HCT116 (cell line): ENCODE data around the gene TP63.

ENCODE experiments used
- CEBPB ChIP-seq: IDR thresholded peaks from 2 replicates; pipeline ENCODE4 v1.6.1; 2012; ENCODE audit warnings: low read depth
- EZH2 ChIP-seq: fragments of 200-600 bp; sonication (generic); IDR thresholded peaks from 2 replicates; pipeline ENCODE4 v1.6.1; 2017; ENCODE audit warnings: antibody characterized with exemption, mixed run types
- POLR2A ChIP-seq: IDR thresholded peaks from 2 replicates; pipeline ENCODE4 v1.7.0; 2011; ENCODE audit warnings: borderline replicate concordance; ENCODE audit not compliant: insufficient read depth, insufficient read length; ENCODE audit errors: extremely low read depth
- POLR2AphosphoS5 ChIP-seq: IDR thresholded peaks from 2 replicates; pipeline ENCODE4 v1.6.1; 2011; ENCODE audit warnings: mild to moderate bottlenecking, low read depth, low read length, moderate library complexity
- YY1 ChIP-seq: IDR thresholded peaks from 2 replicates; pipeline ENCODE4 v1.6.1; 2011; ENCODE audit warnings: low read length, low read depth, moderate library complexity, mild to moderate bottlenecking; ENCODE audit not compliant: insufficient replicate concordance; ENCODE audit errors: extremely low read depth
- ZFX ChIP-seq: fragments of 450-650 bp; IDR thresholded peaks from 2 replicates; pipeline ENCODE4 v1.6.1; 2017
- ZNF274 ChIP-seq: fragments of 200-500 bp; sonication (Bioruptor generic); IDR thresholded peaks from 2 replicates; pipeline ENCODE4 v1.6.1; 2014; ENCODE audit warnings: mild to moderate bottlenecking, low read depth, low read length, inconsistent platforms
- TF ChIP-seq, protein P1 (sequence below), 3 experiments: fragments of 200-600 bp in 1 of 3; sonication (generic) in 1 of 3; IDR thresholded peaks in 2 of 3; conservative IDR thresholded peaks in 1 of 3; 2 replicates each; pipeline ENCODE4 v1.5.1; 2012 to 2017; ENCODE audit warnings: low read depth in 2 of 3, low read length in 2 of 3, antibody characterized with exemption in 1 of 3, borderline replicate concordance in 1 of 3, control low read depth in 1 of 3, mild to moderate bottlenecking in 1 of 3, mixed read lengths in 1 of 3, mixed run types in 1 of 3, moderate library complexity in 1 of 3; ENCODE audit not compliant: insufficient read depth in 1 of 3
- TF ChIP-seq, protein P2 (sequence below): IDR thresholded peaks from 2 replicates; pipeline ENCODE4 v1.6.1; 2012; ENCODE audit warnings: low read depth
- TF ChIP-seq, protein P3 (sequence below): IDR thresholded peaks from 2 replicates; pipeline ENCODE4 v1.6.1; 2012
- TF ChIP-seq, protein P4 (sequence below): IDR thresholded peaks from 2 replicates; pipeline ENCODE4 v1.6.1; 2012

DNA sequence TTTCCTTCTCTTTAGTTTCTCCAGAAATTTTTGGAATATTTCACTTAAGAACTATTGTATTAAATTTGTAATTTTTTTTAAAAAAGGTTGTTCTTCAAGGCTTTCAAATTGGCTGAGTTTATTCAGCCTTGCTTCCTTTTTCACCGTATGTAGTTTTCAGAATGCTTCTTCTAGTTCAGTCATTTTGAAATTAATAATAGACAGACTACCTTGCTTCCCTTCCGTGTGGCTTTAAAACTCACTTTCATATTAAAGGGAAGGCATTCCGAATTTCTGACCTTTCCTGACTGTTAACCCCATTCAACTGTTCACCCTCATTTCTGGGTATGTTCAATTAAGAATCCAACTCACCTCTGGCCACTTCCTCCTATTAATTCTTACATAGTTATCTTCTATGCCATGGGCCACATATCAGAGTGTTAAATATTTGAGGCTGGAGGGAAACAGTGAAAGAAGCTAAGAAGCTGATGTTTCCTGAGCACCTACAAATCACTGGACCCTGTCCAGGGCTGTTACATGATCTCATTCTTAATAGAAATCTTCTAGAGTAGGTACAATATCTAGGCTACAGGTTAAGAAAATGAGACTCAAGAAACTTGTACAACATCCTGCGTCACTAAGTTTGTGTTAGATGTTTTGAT is 252.0 kb downstream of the TP63 start:
- TF ChIP-seq, protein P1, sequence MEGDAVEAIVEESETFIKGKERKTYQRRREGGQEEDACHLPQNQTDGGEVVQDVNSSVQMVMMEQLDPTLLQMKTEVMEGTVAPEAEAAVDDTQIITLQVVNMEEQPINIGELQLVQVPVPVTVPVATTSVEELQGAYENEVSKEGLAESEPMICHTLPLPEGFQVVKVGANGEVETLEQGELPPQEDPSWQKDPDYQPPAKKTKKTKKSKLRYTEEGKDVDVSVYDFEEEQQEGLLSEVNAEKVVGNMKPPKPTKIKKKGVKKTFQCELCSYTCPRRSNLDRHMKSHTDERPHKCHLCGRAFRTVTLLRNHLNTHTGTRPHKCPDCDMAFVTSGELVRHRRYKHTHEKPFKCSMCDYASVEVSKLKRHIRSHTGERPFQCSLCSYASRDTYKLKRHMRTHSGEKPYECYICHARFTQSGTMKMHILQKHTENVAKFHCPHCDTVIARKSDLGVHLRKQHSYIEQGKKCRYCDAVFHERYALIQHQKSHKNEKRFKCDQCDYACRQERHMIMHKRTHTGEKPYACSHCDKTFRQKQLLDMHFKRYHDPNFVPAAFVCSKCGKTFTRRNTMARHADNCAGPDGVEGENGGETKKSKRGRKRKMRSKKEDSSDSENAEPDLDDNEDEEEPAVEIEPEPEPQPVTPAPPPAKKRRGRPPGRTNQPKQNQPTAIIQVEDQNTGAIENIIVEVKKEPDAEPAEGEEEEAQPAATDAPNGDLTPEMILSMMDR (IDR thresholded peaks at IDR 0.05 in 2 of 3, conservative IDR thresholded peaks at IDR 0.05 in 1 of 3; ENCODE audit: borderline replicate concordance in 1 of 3, insufficient read depth in 1 of 3, low read depth in 2 of 3, low read length in 2 of 3), result no peak
- TF ChIP-seq POLR2A (no peak), EZH2 (no peak), POLR2AphosphoS5 (no peak), ZFX (no peak), YY1 (no peak), CEBPB (no peak), ZNF274 (no peak)
- TF ChIP-seq, protein P2, sequence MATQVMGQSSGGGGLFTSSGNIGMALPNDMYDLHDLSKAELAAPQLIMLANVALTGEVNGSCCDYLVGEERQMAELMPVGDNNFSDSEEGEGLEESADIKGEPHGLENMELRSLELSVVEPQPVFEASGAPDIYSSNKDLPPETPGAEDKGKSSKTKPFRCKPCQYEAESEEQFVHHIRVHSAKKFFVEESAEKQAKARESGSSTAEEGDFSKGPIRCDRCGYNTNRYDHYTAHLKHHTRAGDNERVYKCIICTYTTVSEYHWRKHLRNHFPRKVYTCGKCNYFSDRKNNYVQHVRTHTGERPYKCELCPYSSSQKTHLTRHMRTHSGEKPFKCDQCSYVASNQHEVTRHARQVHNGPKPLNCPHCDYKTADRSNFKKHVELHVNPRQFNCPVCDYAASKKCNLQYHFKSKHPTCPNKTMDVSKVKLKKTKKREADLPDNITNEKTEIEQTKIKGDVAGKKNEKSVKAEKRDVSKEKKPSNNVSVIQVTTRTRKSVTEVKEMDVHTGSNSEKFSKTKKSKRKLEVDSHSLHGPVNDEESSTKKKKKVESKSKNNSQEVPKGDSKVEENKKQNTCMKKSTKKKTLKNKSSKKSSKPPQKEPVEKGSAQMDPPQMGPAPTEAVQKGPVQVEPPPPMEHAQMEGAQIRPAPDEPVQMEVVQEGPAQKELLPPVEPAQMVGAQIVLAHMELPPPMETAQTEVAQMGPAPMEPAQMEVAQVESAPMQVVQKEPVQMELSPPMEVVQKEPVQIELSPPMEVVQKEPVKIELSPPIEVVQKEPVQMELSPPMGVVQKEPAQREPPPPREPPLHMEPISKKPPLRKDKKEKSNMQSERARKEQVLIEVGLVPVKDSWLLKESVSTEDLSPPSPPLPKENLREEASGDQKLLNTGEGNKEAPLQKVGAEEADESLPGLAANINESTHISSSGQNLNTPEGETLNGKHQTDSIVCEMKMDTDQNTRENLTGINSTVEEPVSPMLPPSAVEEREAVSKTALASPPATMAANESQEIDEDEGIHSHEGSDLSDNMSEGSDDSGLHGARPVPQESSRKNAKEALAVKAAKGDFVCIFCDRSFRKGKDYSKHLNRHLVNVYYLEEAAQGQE, result no peak
- TF ChIP-seq, protein P3, sequence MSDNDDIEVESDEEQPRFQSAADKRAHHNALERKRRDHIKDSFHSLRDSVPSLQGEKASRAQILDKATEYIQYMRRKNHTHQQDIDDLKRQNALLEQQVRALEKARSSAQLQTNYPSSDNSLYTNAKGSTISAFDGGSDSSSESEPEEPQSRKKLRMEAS, result no peak
- TF ChIP-seq, protein P4, sequence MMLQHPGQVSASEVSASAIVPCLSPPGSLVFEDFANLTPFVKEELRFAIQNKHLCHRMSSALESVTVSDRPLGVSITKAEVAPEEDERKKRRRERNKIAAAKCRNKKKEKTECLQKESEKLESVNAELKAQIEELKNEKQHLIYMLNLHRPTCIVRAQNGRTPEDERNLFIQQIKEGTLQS, result no peak
